GM21825 (cell line): ENCODE measurements around the gene CDK9.

Source experiments
- ATAC-seq: cut with Tn5 transposase; IDR thresholded peaks from one replicate; pipeline ENCODE4 v1.9.1; 2021; ENCODE audit warnings: mild to moderate bottlenecking, moderate library complexity; ENCODE audit not compliant: unreplicated experiment

Gene CDK9

GRCh38 chr9:127761491-127761956 is 24.3 kb upstream of the CDK9 start:
- ATAC-seq: no peak

- ATAC-seq: no peak
Observed at GRCh38 chr9:127762111-127762676, 23.6 kb upstream of the CDK9 start.

GRCh38 chr9:127763918-127764384 is 21.9 kb upstream of the CDK9 start:
- ATAC-seq: no peak

GRCh38 chr9:127765418-127765817 is 20.4 kb upstream of the CDK9 start:
- no peak for ATAC-seq

- ATAC-seq: no peak
Observed at GRCh38 chr9:127767410-127767809, 18.4 kb upstream of the CDK9 start.

GRCh38 chr9:127767909-127768331 is 17.9 kb upstream of the CDK9 start:
- no peak for ATAC-seq

- no peak for ATAC-seq
Observed at GRCh38 chr9:127768698-127769097, 17.1 kb upstream of the CDK9 start.

- no peak for ATAC-seq
Observed at GRCh38 chr9:127769101-127769500, 16.7 kb upstream of the CDK9 start.

GRCh38 chr9:127769929-127770582 is 15.8 kb upstream of the CDK9 start:
- no peak for ATAC-seq

GRCh38 chr9:127770583-127770904 is 15.3 kb upstream of the CDK9 start:
- ATAC-seq: no peak

GRCh38 chr9:127770905-127771569 is 14.8 kb upstream of the CDK9 start:
- ATAC-seq: peak; percentile 75

- ATAC-seq: no peak
Observed at GRCh38 chr9:127771570-127772189, 14.2 kb upstream of the CDK9 start.

GRCh38 chr9:127772603-127773002 is 13.2 kb upstream of the CDK9 start:
- no peak for ATAC-seq

GRCh38 chr9:127773272-127773671 is 12.6 kb upstream of the CDK9 start:
- no peak for ATAC-seq

GRCh38 chr9:127773981-127774380 is 11.9 kb upstream of the CDK9 start:
- ATAC-seq: no peak

- ATAC-seq: no peak
Observed at GRCh38 chr9:127776195-127776923, 9.5 kb upstream of the CDK9 start.

GRCh38 chr9:127776924-127777289 is 8.9 kb upstream of the CDK9 start:
- no peak for ATAC-seq

- ATAC-seq: no peak
Observed at GRCh38 chr9:127777368-127777980, 8.4 kb upstream of the CDK9 start.

GRCh38 chr9:127778280-127779135 is 7.3 kb upstream of the CDK9 start, which contains the start of gene SH2D3C:
Gene SH2D3C (minus strand): TSS chr9:127778666. CDS start chr9:127778627, 39 bp downstream.
- peak; percentile 31 for ATAC-seq
